ENCODE results near the gene STIL.
"Not testable (repeated sequence)": the region's sequence is repeated elsewhere in the genome, so short reads cannot be mapped to it uniquely, and the experiment has no call there.

Gene STIL

GRCh38 chr1:47216278-47217059, 97.5 kb downstream of the STIL start:
- DNase-seq = no peak

DNA sequence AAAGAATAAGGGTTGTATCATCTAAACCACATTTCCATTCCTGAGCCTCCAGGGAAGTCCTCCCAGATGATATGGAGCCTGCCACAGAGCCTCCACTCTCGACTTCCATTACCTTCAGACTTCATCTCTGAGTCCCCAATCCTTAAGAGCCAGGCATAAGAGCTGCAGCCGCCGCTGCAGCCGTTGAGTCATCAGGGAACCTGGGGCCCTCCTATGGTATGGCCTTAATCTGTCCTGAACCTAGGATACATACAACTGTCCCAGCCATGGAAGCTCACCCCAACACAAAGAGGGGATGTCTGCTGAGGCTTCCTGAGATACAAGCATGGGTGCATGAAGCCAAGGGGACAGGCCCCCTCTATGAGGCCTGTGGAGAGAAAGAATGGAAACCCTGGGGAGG, 98.2 kb downstream of the STIL start:
- DNase-seq = no peak

GRCh38 chr1:47214549-47214948, 99.4 kb downstream of the STIL start:
- no peak for DNase-seq

- no peak for DNase-seq
These were observed 100.5 kb downstream of the STIL start for GRCh38 chr1:47213230-47213963.

DNA sequence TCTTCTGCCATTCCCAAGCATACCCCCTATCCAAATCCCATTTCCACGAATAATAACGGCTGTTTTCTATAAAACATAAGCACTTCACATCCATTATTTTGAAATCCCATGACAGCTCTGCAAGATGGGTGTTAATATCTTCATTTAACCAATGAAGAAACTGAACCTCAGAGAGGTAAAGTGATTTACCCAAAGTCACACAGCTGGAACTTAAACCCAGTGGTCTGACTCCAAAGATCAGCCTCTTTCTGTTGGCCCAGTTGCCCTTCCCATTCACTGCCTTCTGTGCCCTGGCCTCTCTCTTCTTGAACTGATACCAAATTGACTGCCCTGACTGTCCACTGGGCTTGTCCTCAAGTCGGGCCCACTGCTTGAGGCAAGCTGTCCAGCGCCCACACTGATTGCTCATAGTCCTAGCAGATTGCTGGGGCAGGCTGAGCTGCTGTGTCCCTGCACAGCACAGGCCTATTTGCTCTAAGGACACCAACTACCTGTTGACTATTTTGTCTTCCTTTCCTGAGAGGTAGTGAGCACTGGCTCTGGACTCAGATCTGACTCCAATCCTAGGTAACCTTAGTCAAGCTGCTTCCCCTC, 101.2 kb downstream of the STIL start:
- no peak for DNase-seq

- DNase-seq = no peak
These were observed 102.1 kb downstream of the STIL start for GRCh38 chr1:47211796-47212269.

GRCh38 chr1:47210666-47211065, 103.3 kb downstream of the STIL start:
- no peak for DNase-seq

- DNase-seq = no peak
These were observed 104.1 kb downstream of the STIL start for GRCh38 chr1:47209725-47210325.

DNA sequence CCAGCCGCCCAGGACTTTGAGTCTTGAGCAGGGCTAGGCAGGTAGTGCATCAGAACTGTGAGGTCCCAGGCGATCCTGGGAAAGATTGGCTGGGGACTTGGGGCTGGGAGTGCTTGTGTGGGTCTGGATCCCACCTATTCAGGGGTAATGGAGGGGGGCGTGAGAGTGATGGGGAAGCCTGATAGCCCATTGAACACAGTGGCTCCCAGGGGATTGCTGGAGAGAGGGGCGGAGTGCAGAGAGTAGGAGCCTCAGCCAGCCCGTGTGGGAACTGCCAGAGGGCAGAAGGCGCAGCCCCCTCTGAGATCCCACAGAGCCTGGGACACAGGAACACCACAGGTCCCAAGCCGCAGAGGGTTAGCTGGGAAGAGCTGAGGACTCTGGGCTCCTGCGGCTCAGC, 104.9 kb downstream of the STIL start:
- no peak for DNase-seq

GRCh38 chr1:47208374-47208850, 105.5 kb downstream of the STIL start:
- no peak for DNase-seq

GRCh38 chr1:47207803-47208373, 106.1 kb downstream of the STIL start:
- DNase-seq = no peak

DNA sequence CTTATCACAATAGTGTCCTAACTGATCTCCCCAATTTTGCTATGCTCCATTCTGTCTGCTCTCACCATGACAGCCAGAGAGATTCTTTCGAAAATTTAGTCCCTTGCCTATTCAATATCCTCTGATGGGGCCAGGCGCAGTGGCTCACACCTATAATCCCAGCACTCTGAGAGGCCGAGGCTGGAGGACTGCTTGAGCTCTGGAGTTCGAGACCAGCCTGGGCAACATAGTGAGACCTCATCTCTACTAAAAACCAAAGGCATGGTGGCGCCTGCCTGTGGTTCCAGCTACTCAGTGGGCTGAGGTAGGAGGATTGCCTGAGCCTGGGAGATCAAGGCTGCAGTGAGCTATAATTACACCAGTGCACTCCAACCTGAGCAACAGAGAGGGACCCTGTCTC, 108.0 kb downstream of the STIL start:
- DNase-seq = no peak

GRCh38 chr1:47203504-47203903, 110.4 kb downstream of the STIL start:
- DNase-seq = not testable (repeated sequence)

GRCh38 chr1:47201179-47201578, 112.8 kb downstream of the STIL start:
- no peak for DNase-seq
